K562 (cell line): ENCODE results near the gene LMBRD1. TPM values are rescaled to one million over a fixed set of nuclear protein-coding genes. Genes with fewer than 3 reads are reported as not detected.

Experiments used
- ATAC-seq: fragments of 200-7000 bp; cut with Tn5 transposase; 3 replicates; pipeline ENCODE4 v1.9.1; 2020; ENCODE audit warnings: moderate library complexity
- BruUV-seq: library from RNA; stranded (reverse); fragments of 400-500 nt; replicated peaks from 2 replicates; lab custom pipeline; 2021; lab: Mats Ljungman, UMichigan
- CTCF ChIA-PET: fragments of 300-600 bp; formaldehyde crosslinking; extraction: SDS; loops from one replicate; lab custom pipeline; 2021; ENCODE audit warnings: low intra/inter-chr PET ratio; lab: Yijun Ruan, JAX
- POLR2A ChIA-PET: fragments of 300-600, 350-650 bp; sonication (Branson Sonifier 250); formaldehyde crosslinking; extraction: SDS; loops from one replicate; lab custom pipeline; 2021; ENCODE audit warnings: antibody characterized with exemption, inconsistent platforms; lab: Yijun Ruan, JAX
- DNase-seq, 4 experiments: peaks; one replicate each; pipeline versions ENCODE4 v3.0.0 to v3.0.0-alpha.2; 2011 to 2018; ENCODE audit warnings: low spot score in 3 of 4, mixed read lengths in 3 of 4; ENCODE audit errors: extremely low read depth in 1 of 4
- FAIRE-seq: peaks from 2 replicates; lab custom pipeline; 2011; peaks lifted over from hg19 to GRCh38; lab: Jason Lieb, UNC
- H2AFZ ChIP-seq: 2 replicates; pipeline ENCODE4 v1.6.0; 2011; ENCODE audit warnings: low read depth, low read length, control low read depth, inconsistent platforms
- H3K27ac ChIP-seq: fragments of 200-600 bp; 3 replicates; pipeline ENCODE4 v1.8.0; 2011; ENCODE audit warnings: low read depth, mild to moderate bottlenecking, control low read depth, inconsistent platforms, low read length, moderate library complexity, mixed read lengths; ENCODE audit errors: extremely low read depth
- H3K27me3 ChIP-seq, 2 experiments: fragments of 300-600 bp in 1 of 2; 2 replicates in 1 of 2; 3 replicates in 1 of 2; pipeline versions ENCODE4 v1.6.0 to v1.8.0; 2011; ENCODE audit warnings: inconsistent platforms in 2 of 2, low read length in 2 of 2, mild to moderate bottlenecking in 1 of 2, mixed read lengths in 1 of 2, moderate library complexity in 1 of 2; ENCODE audit not compliant: control insufficient read depth in 2 of 2, insufficient read depth in 2 of 2
- H3K36me3 ChIP-seq: fragments of 300-600 bp; 3 replicates; pipeline ENCODE4 v1.8.0; 2011; ENCODE audit warnings: mild to moderate bottlenecking, low read length, inconsistent platforms; ENCODE audit not compliant: control insufficient read depth, insufficient read depth
- H3K4me1 ChIP-seq, 2 experiments: fragments of 200-600 bp in 1 of 2; replicated peaks in 1 of 2; 2 replicates in 1 of 2; 3 replicates in 1 of 2; pipeline versions ENCODE4 v1.5.1 to v1.8.0; 2011; ENCODE audit warnings: inconsistent platforms in 2 of 2, low read length in 2 of 2, mild to moderate bottlenecking in 1 of 2, mixed read lengths in 1 of 2, moderate library complexity in 1 of 2; ENCODE audit not compliant: control insufficient read depth in 2 of 2, insufficient read depth in 2 of 2
- H3K4me2 ChIP-seq: 2 replicates; pipeline ENCODE4 v1.6.1; 2011; ENCODE audit warnings: low read length, control low read depth, inconsistent platforms, mixed read lengths; ENCODE audit not compliant: insufficient read depth
- H3K4me3 ChIP-seq: fragments of 200-600 bp; sonication (generic), shearing (Covaris generic); 2 replicates; pipeline ENCODE4 v1.5.1; 2016; ENCODE audit warnings: control low read depth, inconsistent platforms
- H3K79me2 ChIP-seq: fragments of 200-600 bp; 3 replicates; pipeline ENCODE4 v1.8.0; 2011; ENCODE audit warnings: low read length, inconsistent platforms; ENCODE audit not compliant: control insufficient read depth, insufficient read depth
- H3K9ac ChIP-seq, 2 experiments: 2 replicates each; pipeline versions ENCODE4 v1.6.0 to v1.6.1; 2011; ENCODE audit warnings: low read depth in 2 of 2, low read length in 2 of 2, control low read depth in 1 of 2, inconsistent platforms in 1 of 2, mild to moderate bottlenecking in 1 of 2, mixed read lengths in 1 of 2; ENCODE audit not compliant: insufficient read depth in 1 of 2
- H3K9me1 ChIP-seq: one replicate; pipeline ENCODE4 v1.6.0; 2011; ENCODE audit warnings: inconsistent platforms, mild to moderate bottlenecking, low read length, moderate library complexity; ENCODE audit not compliant: control insufficient read depth, insufficient read depth
- H3K9me3 ChIP-seq: replicated peaks from 2 replicates; pipeline ENCODE4 v1.5.1; 2011; ENCODE audit warnings: low read depth, low read length, inconsistent platforms; ENCODE audit not compliant: control insufficient read depth, insufficient read depth
- H4K20me1 ChIP-seq: replicated peaks from 2 replicates; pipeline ENCODE4 v1.6.1; 2011; ENCODE audit warnings: low read length, inconsistent platforms, mixed read lengths; ENCODE audit not compliant: control insufficient read depth, insufficient read depth
- ARID2 ChIP-seq: fragments of 450-650 bp; IDR thresholded peaks from 2 replicates; pipeline ENCODE4 v1.6.1; 2017; ENCODE audit warnings: antibody characterized with exemption, mild to moderate bottlenecking
- CTBP1 ChIP-seq: fragments of 450-650 bp; IDR thresholded peaks from 2 replicates; pipeline ENCODE4 v1.6.1; 2016; ENCODE audit warnings: borderline replicate concordance
- PCBP2 ChIP-seq: fragments of 200-400 bp; formaldehyde crosslinking; IDR thresholded peaks from 2 replicates; pipeline ENCODE4 v1.6.1; 2018; ENCODE audit warnings: low read length, low read depth, mild to moderate bottlenecking, moderate library complexity; ENCODE audit not compliant: poor library complexity, severe bottlenecking
- PTTG1 ChIP-seq: fragments of 450-650 bp; IDR thresholded peaks from 2 replicates; pipeline ENCODE4 v1.6.1; 2016; ENCODE audit warnings: low read depth, mild to moderate bottlenecking, missing genetic modification characterization, missing compliant biosample characterization
- SOX6 ChIP-seq: fragments of 450-650 bp; IDR thresholded peaks from 2 replicates; pipeline ENCODE4 v1.6.1; 2014; ENCODE audit warnings: mild to moderate bottlenecking
- SREBF1 ChIP-seq: fragments of 150-350 bp; IDR thresholded peaks from 2 replicates; pipeline ENCODE4 v1.6.1; 2014; ENCODE audit warnings: antibody characterized with exemption, low read depth, low read length, borderline replicate concordance
- U2AF2 ChIP-seq: fragments of 200-400 bp; formaldehyde crosslinking; optimal IDR thresholded peaks from 2 replicates; pipeline ENCODE3; 2017; ENCODE audit warnings: low read depth, mild to moderate bottlenecking, low read length
- ZBED1 ChIP-seq: IDR thresholded peaks from 2 replicates; pipeline ENCODE4 v1.6.1; 2014
- WGBS: fragments of 100-300 bp; shearing (Covaris generic); methylation state at CpG from one replicate; pipeline ENCODE4 v1.1.6; 2016; ENCODE audit warnings: low coverage, mixed read lengths; ENCODE audit not compliant: insufficient coverage; ENCODE audit errors: missing lambda C conversion rate; 5-methylcytosine and 5-hydroxymethylcytosine counted together
- in situ Hi-C: fragments of 300-500 bp; cut with MboI; formaldehyde crosslinking; loops from 4 replicates; pipeline ENCODE4 v1.15.0; 2018; ENCODE audit warnings: inconsistent platforms, mixed read lengths
- intact Hi-C: fragments of 100-400 bp; cut with micrococcal nuclease; formaldehyde crosslinking; loops from 2 replicates; pipeline ENCODE4 v1.14.2; 2022
- polyA plus RNA-seq, 8 experiments: library from polyadenylated mRNA; depleted of rRNA in 4 of 8; stranded (reverse) in 5 of 8; unstranded in 3 of 8; fragments of >200 nt; fragmentation: Nextera tagmentation in 2 of 8; fragmentation: Illumina TruSeq in 1 of 8; extraction: Ambion mirVana in 2 of 8; extraction: Trizol in 1 of 8; gene quantifications; 2 replicates each; pipeline versions ENCODE4 v1.2.1 to v1.2.3, GENCODE V29; 2011 to 2014; ENCODE audit warnings: inconsistent platforms in 1 of 8, missing spikeins in 1 of 8
- total RNA-seq, 7 experiments: library from RNA; depleted of rRNA in 6 of 7; stranded (reverse); fragments of >200 nt in 6 of 7; fragmentation: Illumina TruSeq in 2 of 7; extraction: Trizol in 2 of 7; gene quantifications; 2 replicates each; pipeline versions ENCODE4 v1.2.1 to v1.2.3, GENCODE V29; 2011 to 2021; ENCODE audit warnings: low replicate concordance in 1 of 7
- TF ChIP-seq, protein P1 (sequence below), 2 experiments: fragments of 200-800 bp in 1 of 2; sonication (Bioruptor generic) in 1 of 2; sonication (generic) in 1 of 2; formaldehyde crosslinking in 1 of 2; IDR thresholded peaks in 1 of 2; conservative IDR thresholded peaks in 1 of 2; 2 replicates each; pipeline versions ENCODE4 v1.5.0 to v1.6.1; 2016 to 2020; ENCODE audit warnings: missing compliant biosample characterization in 1 of 2, missing genetic modification characterization in 1 of 2, missing genetic modification reagents in 1 of 2

Gene LMBRD1
- total and polyA plus RNA-seq, 9 of the 15 experiments (the other 6 are each of a cell fraction or from before 2014, with no cell fraction given), result 14.0 to 85.2 (median 26.5) TPM

DNA sequence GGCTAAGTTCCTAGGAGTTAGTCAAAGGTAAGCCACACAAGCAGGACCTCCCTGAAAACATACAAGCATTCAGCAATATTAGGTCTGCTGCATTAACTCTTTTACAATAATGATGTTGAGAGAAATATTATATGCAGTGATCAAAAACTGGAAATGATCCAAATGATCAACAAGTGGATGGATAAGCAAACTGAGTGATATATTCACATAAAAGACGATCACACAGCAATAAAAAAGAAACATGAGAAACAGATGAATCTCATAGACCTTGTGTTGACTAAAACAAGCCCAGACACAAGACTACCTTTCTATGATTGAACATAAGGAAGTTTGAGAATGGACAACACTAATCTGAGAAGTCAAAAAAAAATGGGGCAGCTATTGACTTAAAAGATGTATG, 39.9 kb downstream of the LMBRD1 start:
- no peak overlapping the region for H3K27ac ChIP-seq
- no peak overlapping the region for H3K4me2 ChIP-seq
- no peak overlapping the region for H2AFZ ChIP-seq
- H3K9ac ChIP-seq, result no peak overlapping the region
- FAIRE-seq, result no peak
- H3K79me2 ChIP-seq, result peaks cover 64% of the 10 kb centered on the region
- H3K4me1 ChIP-seq, result peaks cover 0 to 6% of the 10 kb centered on the region in 2 experiments; a peak in 3 of 5 replicates
- H3K36me3 ChIP-seq, result no peaks in the 10 kb centered on the region
- H3K27me3 ChIP-seq, result no peaks in the 10 kb centered on the region
- BruUV-seq, result no TSS peak
- H3K4me3 ChIP-seq, result no peak overlapping the region
- TF ChIP-seq ARID2, result no peak
- TF ChIP-seq CTBP1, result no peak
- no peak for TF ChIP-seq SOX6
- TF ChIP-seq PTTG1, result no peak
- TF ChIP-seq, protein P1, sequence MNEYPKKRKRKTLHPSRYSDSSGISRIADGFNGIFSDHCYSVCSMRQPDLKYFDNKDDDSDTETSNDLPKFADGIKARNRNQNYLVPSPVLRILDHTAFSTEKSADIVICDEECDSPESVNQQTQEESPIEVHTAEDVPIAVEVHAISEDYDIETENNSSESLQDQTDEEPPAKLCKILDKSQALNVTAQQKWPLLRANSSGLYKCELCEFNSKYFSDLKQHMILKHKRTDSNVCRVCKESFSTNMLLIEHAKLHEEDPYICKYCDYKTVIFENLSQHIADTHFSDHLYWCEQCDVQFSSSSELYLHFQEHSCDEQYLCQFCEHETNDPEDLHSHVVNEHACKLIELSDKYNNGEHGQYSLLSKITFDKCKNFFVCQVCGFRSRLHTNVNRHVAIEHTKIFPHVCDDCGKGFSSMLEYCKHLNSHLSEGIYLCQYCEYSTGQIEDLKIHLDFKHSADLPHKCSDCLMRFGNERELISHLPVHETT (CRISPR knock-in tag; conservative IDR thresholded peaks at IDR 0.05 in 1 of 2, IDR thresholded peaks at IDR 0.05 in 1 of 2), result no peak
- no peak for TF ChIP-seq SREBF1
- no peak for TF ChIP-seq ZBED1
- TF ChIP-seq PCBP2, result no peak
- TF ChIP-seq U2AF2, result no peak
- 58% methylated on average over 1 of the region's 1 CpG for WGBS
- ATAC-seq, result no peak
- ChIA-PET POLR2A (no interaction called here), CTCF (no interaction called here)
- H3K9me3 ChIP-seq, result no peaks in the 10 kb centered on the region
- intact Hi-C loops, result no loop called here
- no peak for DNase-seq
- H4K20me1 ChIP-seq, result 0 out of 2 replicates have a peak, but pooled peaks cover 4% of the 10 kb centered on the region
- in situ Hi-C loops, result no loop called here
- no peaks in the 10 kb centered on the region for H3K9me1 ChIP-seq
